Pancreas (tissue), 10 donors: ENCODE measurements around the gene NFATC3. TPM values are rescaled to one million over a fixed set of nuclear protein-coding genes. Genes with fewer than 3 reads are reported as not detected.
A peak's percentile ranks its signal among the peaks of the same experiment; 100 is the strongest.

Experiments
- ATAC-seq, 4 donors: fragments of 200-7000 bp; cut with Tn5 transposase; one replicate each; pipeline versions ENCODE4 v1.8.0 to v1.9.1; 2020; ENCODE audit warnings: mild to moderate bottlenecking in 4 of 4, moderate library complexity in 4 of 4
- DNase-seq, 6 donors: peaks; one replicate each; pipeline ENCODE4 v3.0.0-alpha.2; 2020
- FAIRE-seq: peaks from 2 replicates; lab custom pipeline; 2012; peaks lifted over from hg19 to GRCh38; lab: Jason Lieb, UNC
- H3K27ac ChIP-seq, 4 donors: fragments of 200-600 bp; sonication (generic); 1 replicate in 3 of 4; 2 replicates in 1 of 4; pipeline versions ENCODE4 v1.5.0 to v1.8.0; 2020
- H3K27me3 ChIP-seq, 4 donors: fragments of 200-600 bp; one replicate each; pipeline ENCODE4 v1.8.0; 2021
- H3K36me3 ChIP-seq, 3 donors: fragments of 200-600 bp; sonication (generic) in 1 of 3; one replicate each; pipeline versions ENCODE4 v1.5.0 to v1.8.0; 2020 to 2021
- H3K4me1 ChIP-seq, 3 donors: fragments of 200-600 bp; one replicate each; pipeline ENCODE4 v1.8.0; 2021
- H3K4me3 ChIP-seq, 4 donors: fragments of 200-600 bp; sonication (generic) in 2 of 4; one replicate each; pipeline versions ENCODE4 v1.5.0 to v1.8.0; 2020 to 2021
- H3K9me3 ChIP-seq, 4 donors: fragments of 200-600 bp; one replicate each; pipeline ENCODE4 v1.8.0; 2021
- WGBS, 2 donors: extraction: QIAGEN DNeasy Blood & Tissue Kit; methylation state at CpG; one replicate each; pipeline ENCODE4 v1.1.7; 2013; 5-methylcytosine and 5-hydroxymethylcytosine counted together
- intact Hi-C, 3 donors: fragments of 100-400 bp; cut with DNase I; formaldehyde crosslinking; loops; one replicate each; pipeline versions ENCODE4 v1.11.1 to v1.14.2; 2022
- polyA plus RNA-seq, 2 donors: library from polyadenylated mRNA; stranded (reverse); fragments of 200-250 nt; gene quantifications; one replicate each; pipeline ENCODE4 v1.2.3, GENCODE V29; 2013
- total RNA-seq, 6 donors: library from RNA; stranded (reverse); fragmentation: NEBNext Ultra II Directional in 4 of 6; extraction: Animal tissue kit (Norgen Biotek cat#: 25700) in 4 of 6; gene quantifications; one replicate each; pipeline versions ENCODE4 v1.2.1 to v1.2.4, GENCODE V29; 2021 to 2023
- TF ChIP-seq, protein P1 (sequence below), 4 donors: fragments of 200-600 bp; sonication (generic) in 3 of 4; IDR thresholded peaks; one replicate each; pipeline versions ENCODE4 v1.5.0 to v1.8.0; 2021; ENCODE audit warnings: antibody characterized with exemption in 4 of 4
- donor health status: healthy with polysubstance abuse.
- donor health status: DM: no; HTN: no; CAD: no; lungs with moderate emphysema.
- donor health status: DM: no; HTN: no; CAD: no.
- donor health status: control.
- donor health status: control.
- donor health status: Bipolar disorder and iron deficiency.
- donor health status: DM: yes; HTN: yes; CAD: no.
- donor health status: DM: no; HTN: no; CAD: no.
- donor health status: DM: no; HTN: no; CAD: no.
- donor health status: DM: yes; HTN: yes; CAD: no.

The NFATC3 gene
- total and polyA plus RNA-seq, 8 donors = 3.8 to 19.3 (median 12.5) TPM

DNA sequence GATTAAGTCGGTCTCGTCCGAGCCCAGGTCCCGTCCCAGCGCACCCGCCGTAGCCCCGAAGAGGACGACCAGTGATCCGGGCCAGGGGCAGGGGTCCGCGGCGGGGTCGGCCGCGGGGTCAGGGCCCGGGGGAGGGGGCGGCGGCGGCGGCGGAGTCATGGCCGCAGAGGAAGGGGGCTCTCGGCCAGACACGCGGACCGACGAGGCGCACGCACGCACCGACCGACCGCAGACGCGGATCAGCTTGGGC, 150.6 kb downstream of the NFATC3 start, which contains the start of gene ESRP2:
Gene ESRP2 (minus strand): TSS at position 241 of the 250 bp plus-strand sequence. CDS start 82 bp downstream, at position 159.
- WGBS, 2 donors = 2% methylated on average over 14 to 36 of the region's 36 CpGs
- peaks cover 4 to 17% (median 16%) of the 10 kb centered on the region in 3 donors for H3K36me3 ChIP-seq
- ATAC-seq = no peak
- peak within 1 kb of the TSS; percentile 83 to 99 (median 95) for H3K27ac ChIP-seq
- H3K4me1 ChIP-seq = peaks cover 8 to 26% (median 10%) of the 10 kb centered on the region in 3 donors
- no peaks in the 10 kb centered on the region for H3K27me3 ChIP-seq
- DNase-seq = no peak
- TF ChIP-seq, protein P1, sequence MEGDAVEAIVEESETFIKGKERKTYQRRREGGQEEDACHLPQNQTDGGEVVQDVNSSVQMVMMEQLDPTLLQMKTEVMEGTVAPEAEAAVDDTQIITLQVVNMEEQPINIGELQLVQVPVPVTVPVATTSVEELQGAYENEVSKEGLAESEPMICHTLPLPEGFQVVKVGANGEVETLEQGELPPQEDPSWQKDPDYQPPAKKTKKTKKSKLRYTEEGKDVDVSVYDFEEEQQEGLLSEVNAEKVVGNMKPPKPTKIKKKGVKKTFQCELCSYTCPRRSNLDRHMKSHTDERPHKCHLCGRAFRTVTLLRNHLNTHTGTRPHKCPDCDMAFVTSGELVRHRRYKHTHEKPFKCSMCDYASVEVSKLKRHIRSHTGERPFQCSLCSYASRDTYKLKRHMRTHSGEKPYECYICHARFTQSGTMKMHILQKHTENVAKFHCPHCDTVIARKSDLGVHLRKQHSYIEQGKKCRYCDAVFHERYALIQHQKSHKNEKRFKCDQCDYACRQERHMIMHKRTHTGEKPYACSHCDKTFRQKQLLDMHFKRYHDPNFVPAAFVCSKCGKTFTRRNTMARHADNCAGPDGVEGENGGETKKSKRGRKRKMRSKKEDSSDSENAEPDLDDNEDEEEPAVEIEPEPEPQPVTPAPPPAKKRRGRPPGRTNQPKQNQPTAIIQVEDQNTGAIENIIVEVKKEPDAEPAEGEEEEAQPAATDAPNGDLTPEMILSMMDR (IDR thresholded peaks at IDR 0.05) = no peak
- peak within 1 kb of the TSS; percentile 47 to 86 (median 74) for H3K4me3 ChIP-seq
- FAIRE-seq = no peak
- H3K9me3 ChIP-seq = no peaks in the 10 kb centered on the region
- intact Hi-C loops = loop anchor here in 2 of 3 donors (5.0 to 10.0 kb wide), 3 partner anchors 51 to 251 kb away; partner anchors contain the start of genes DPEP3 (in 1 of the 2) and NFATC3 (in 1 of the 2)

DNA sequence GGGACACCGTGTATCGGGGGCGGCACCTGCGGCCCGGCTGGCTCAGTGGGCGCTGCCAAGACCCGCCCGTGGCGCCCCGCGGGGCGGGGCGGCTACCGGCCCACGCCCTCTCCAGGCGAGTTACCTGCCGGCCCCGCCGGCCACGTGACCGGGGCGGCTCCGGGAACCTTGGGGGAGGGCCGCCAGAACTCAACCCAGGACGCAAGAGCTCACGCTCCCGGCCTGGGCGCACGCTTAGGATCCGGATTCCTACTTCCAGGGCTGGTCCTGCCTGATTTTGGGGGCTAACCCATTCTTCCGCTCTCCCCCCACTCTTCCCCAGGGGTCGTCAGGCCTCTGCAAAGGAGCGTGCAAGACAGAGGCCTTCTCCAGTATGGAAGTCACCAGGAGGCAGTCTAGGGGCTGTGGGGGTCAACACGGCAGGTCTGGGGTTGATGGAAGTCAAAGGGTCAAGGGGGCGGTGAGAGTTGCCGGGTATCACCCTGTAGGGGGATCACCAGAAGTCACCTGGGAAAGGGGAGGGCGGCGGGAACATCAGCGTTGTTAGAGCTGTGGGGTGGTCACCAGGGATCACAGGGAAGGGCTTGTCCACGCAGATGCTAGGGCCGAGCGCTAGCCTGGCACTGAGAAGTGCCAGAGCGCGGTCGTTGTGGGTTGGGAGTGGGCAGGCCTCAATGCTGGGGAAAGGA, 151.1 kb downstream of the NFATC3 start:
- 3% methylated on average over 29 to 45 of the region's 45 CpGs for WGBS, 2 donors
- Histone ChIP-seq H3K36me3 (peaks cover 4 to 13% (median 11%) of the 10 kb centered on the region in 3 donors), H3K27me3 (no peaks in the 10 kb centered on the region), H3K27ac (peak overlapping the region; percentile 83 to 99 (median 95)), H3K9me3 (no peaks in the 10 kb centered on the region), H3K4me1 (peaks cover 8 to 26% (median 10%) of the 10 kb centered on the region in 3 donors), H3K4me3 (peak overlapping the region; percentile 47 to 86 (median 74))
- FAIRE-seq (no peak), DNase-seq (peak; percentile 89 to 97 (median 96)), ATAC-seq (peak; percentile 46 to 65 (median 62))
- intact Hi-C loops = loop anchor here in 2 of 3 donors (5.0 to 10.0 kb wide), 3 partner anchors 51 to 251 kb away; partner anchors contain the start of genes DPEP3 (in 1 of the 2) and NFATC3 (in 1 of the 2)
- TF ChIP-seq, protein P1 (IDR thresholded peaks at IDR 0.05) = no peak

DNA sequence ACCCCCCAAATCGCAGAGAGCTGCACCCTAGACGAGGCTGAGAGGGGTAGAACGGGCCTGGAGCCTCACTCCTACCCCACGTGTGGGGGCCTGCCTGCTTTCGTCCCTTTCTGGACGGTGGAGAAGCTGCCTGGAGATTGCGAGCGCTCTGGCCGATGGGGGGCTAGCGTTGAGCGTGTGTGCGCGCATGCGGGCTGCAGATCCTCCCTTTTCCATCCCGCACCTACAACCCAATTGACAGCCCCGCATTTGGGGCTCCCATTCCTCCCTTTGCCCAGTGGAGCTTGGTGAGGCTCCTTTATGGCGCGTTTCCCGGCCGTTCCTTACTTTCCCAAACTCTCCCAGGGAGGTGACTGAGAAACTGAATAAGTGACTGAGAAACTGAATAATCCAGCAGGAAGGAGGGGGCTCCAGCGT, 151.7 kb downstream of the NFATC3 start:
- peak overlapping the region; percentile 83 to 99 (median 95) for H3K27ac ChIP-seq
- peak overlapping the region; percentile 34 to 86 (median 74) for H3K4me3 ChIP-seq
- H3K9me3 ChIP-seq = no peaks in the 10 kb centered on the region
- H3K27me3 ChIP-seq = no peaks in the 10 kb centered on the region
- H3K36me3 ChIP-seq = peaks cover 4 to 7% (median 6%) of the 10 kb centered on the region in 3 donors
- DNase-seq (peak in 2 of 6 donors; percentile 62 to 76), FAIRE-seq (no peak), ATAC-seq (peak in 1 of 4 donors; percentile 0)
- H3K4me1 ChIP-seq = peaks cover 8 to 26% (median 10%) of the 10 kb centered on the region in 3 donors
- intact Hi-C loops = loop anchor here in 2 of 3 donors (5.0 to 10.0 kb wide), 3 partner anchors 50 to 252 kb away; partner anchors contain the start of genes DPEP3 (in 1 of the 2) and NFATC3 (in 1 of the 2)
- WGBS, 2 donors = 10% methylated on average over 21 of the region's 21 CpGs
- TF ChIP-seq, protein P1 (IDR thresholded peaks at IDR 0.05) = no peak

DNA sequence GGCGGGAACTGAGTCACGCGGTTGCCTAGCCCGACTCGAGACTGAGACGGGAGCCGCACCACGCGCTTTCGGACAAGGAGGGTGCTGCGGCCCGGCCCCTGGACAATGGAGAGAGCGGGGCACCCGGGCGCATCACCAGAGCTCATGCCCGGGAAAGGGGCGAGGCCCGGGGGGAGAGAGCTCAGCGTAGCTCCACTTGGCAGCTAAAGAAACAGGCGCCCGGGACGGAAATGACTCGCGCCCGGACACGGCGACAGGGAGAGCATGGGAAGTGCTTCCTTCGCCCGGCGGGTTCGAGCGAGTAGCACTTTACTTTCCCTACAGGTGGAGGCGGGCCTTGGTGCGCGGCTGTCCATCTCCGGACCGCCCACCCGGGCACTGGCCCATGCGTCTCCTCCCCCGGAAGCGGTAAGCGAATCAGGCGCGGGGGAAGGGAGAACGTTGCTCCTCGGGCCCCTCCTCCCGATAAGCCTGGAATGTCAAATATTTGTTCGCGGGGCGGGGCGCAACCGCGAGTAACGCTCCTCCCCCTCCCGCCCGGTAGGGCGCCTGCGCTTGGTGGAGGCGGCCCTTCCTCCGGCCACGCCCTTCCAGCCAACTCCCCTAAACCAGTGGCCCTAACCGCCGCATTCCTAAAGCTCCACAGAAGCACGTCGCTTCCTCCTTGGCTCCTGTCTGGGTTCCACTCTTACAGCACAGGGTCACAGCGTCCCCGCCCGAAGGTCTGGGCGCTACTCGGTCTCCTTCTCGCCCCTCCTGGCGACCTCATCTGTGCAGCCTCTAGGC, 152.3 kb downstream of the NFATC3 start:
- peaks cover 8 to 26% (median 10%) of the 10 kb centered on the region in 3 donors for H3K4me1 ChIP-seq
- TF ChIP-seq, protein P1 (IDR thresholded peaks at IDR 0.05) = no peak
- H3K36me3 ChIP-seq = peaks cover 0 to 2% (median 1%) of the 10 kb centered on the region in 3 donors
- H3K4me3 ChIP-seq = peak overlapping the region; percentile 34 to 86 (median 74)
- H3K9me3 ChIP-seq = no peaks in the 10 kb centered on the region
- intact Hi-C loops = loop anchor here in 2 of 3 donors (5.0 to 10.0 kb wide), 3 partner anchors 50 to 253 kb away; partner anchors contain the start of genes DPEP3 (in 1 of the 2) and NFATC3 (in 1 of the 2)
- H3K27me3 ChIP-seq = no peaks in the 10 kb centered on the region
- ATAC-seq = peak; percentile 61 to 81 (median 71)
- 0 to 1% methylated on average over 52 to 72 of the region's 72 CpGs for WGBS, 2 donors
- peak; percentile 96 to 99 (median 99) for DNase-seq
- H3K27ac ChIP-seq = peak overlapping the region; percentile 83 to 99 (median 95)
- FAIRE-seq = peak; percentile 78
